ENCODE measurements around the gene SGSM1.

SGSM1 gene

DNA sequence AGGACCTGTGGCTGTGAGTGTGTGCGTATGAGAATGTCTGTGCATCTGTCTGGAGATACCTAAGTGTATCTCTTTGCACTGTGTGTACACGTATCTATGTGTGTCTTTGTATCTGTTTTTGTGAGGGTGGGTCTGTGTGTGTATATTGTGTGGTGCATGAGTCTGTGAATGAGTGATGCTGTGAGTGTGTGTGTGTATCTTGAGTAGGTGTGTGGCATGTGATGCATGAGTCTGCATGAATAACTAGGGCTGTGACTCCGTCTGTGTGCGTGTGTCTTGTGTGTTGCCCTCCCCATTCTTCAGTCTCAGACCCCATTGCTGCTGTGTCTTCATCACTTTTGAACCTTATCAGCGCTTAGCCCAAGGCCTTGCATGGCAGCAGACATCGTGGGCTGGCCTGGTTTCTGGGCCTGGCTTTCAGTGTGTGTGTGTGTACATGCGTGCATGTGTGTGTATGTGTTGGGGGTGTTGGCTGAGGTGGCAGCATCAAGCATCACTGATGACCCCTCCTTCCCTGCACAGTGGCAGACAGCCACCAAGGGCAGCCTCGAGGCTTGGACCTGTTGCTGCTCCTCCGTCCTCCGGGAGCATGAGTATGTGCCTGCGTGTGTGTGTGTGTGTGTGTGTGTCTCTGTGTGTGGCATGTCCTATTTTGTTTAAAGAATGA, 1.4 kb downstream of the SGSM1 start:
- DNase-seq = peak in 12 of 51 donors; percentile 6 to 41 (median 19)

DNA sequence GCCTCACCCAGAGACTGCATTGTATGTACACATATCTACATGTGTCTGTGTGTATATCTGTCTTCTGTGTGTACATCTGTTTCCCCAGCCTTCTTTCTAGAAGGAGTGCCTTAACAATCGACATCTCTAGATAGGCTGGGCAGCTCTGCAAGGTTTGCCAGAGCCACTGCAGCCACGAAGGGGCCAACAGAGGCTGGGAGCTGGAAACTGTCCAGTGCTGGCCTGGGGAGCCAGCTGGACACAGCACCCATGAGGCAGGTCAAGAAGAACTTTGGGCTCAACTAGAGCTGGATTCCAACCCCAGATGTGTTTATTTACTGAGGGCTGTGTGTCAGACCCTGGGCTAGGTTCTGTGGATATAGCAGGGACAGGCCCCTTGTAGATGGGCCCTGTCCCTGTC, 3.3 kb downstream of the SGSM1 start:
- peak in 18 of 51 donors; percentile 5 to 38 (median 26) for DNase-seq

DNA sequence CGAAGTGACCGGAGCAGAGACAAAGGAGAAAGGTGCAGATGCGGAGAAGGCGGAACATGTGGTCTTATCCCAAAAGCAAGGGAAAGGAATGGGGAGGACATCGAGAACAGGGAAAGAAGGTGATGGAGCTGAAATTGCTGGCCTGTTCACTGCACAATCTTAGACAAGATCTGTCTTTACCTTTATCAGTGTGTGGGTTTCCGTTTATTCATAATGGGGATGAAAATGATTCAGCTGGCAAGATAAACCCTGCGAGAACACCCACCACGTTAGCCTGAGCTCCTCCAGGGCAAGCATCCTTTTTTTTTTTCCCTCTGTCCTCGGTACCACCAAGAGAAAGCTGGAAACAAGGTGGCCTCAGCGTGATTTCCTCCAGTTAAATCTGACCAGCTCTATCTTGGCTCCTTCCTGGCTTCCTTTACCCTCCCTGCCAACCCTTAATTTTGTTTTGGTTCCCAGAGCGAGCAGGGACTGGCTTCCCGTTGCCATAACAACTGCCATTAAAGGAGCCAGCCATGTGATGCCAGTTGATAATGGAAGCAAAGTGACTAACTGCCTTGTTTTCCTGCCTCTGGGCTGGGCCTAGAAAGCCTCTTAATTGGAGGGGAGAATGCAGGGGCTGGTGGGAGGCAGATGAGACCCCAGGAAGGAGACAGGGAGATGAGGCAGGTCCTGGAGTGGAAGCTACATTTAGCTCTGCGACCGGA, 4.2 kb downstream of the SGSM1 start:
- peak in 43 of 51 donors; percentile 16 to 85 (median 50) for DNase-seq

DNA sequence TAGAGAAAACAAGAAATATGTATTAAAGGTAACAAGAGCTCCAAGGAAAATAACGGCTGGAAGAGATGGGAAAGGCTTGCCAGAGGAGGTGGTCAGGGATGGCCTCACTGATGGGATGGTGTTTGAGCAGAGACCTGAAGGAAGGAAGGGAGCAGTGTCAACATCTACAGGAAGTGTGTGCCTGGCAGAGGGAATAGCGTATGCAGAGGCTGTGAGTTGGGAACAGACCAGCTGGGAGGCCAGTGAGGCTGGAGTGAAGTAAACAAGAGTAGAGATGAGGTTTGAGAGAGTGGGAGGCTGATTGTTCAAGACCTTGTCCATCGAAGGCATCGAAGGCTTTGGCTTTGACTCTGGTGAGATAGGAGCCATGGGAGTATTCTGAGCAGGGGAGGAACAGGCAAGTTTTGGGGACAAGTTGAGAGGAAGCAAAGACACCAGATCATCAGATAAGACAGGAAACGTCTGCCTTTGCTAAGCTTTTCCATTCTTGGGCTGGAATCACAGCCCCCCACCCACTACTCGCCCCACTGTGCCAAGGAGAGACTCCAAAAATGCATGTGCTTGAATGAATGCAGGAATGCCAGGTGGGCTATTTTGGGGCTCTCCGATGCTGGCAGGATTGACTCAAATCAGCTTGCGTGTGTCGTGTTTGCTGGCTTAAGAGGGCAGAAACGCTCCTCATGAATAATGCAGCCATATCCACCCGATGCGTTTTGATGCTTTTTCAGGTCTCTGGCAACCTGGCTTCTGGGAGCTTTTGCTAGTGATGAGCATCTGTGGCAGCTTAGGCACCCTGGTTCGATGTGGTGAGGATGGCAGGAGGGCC, 7.2 kb downstream of the SGSM1 start:
- DNase-seq = no peak

DNA sequence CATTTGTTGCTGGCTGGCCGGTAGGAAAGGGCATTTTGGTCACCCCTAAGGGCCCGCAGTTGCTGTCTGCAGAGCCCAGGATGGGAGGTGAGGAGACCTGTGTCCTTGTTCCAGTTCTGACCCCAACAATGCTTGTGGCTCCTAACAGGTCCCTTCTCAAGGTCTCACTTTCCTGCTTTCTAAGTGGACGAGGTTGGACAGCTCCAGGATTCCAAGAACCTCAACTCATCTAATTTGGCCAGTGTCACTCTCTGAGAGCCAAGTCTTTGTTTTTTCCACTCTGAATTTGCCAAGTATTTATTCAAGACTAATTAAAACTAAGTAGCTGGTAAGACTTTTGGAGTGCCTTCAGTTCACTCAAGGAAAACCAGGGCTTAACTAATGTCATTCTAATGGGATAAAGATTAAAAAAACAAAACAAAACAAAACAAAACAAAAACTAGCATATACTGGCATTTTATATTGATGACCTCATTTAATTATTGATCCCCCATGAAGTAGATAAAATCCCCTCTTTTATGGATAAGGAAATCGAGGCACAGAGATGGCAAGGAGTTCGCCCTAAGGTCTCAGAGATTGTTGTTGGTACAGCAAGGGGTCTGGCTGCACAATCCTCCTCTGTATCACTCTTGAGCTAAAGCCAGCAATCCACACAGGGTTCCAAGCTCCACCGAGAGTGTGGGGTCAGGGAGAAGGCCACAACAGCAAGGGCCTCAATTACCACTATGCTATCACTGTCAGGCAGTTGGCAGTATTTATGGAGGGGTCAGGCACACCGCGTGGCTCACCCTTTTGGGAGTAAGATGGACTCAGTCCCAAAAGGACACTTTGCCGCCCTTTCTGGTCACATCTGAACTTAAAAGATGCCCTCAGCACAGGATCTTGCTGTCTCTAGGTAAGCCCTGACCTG, 8.1 kb downstream of the SGSM1 start:
- no peak for DNase-seq

DNA sequence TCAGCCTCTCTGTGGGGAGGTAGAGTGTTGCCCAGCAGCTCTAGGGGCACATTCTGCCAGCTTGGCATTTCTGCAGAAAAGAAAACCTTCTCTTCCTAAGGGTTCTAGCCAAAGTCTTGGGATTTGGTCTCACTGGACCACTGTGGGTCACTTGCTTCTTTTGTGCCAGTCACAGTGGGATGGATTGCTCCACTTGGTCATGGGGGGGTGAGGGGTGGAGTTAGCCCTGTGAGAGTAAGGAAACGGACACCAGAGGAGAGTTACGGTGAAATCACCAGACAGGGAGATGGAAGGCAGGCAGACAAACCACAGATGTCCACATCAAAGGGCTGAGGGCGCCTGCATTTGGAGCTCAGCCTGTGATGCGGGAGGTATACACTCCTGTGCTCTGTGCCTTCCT, 10.8 kb downstream of the SGSM1 start:
- peak in 13 of 51 donors; percentile 13 to 65 (median 36) for DNase-seq

DNA sequence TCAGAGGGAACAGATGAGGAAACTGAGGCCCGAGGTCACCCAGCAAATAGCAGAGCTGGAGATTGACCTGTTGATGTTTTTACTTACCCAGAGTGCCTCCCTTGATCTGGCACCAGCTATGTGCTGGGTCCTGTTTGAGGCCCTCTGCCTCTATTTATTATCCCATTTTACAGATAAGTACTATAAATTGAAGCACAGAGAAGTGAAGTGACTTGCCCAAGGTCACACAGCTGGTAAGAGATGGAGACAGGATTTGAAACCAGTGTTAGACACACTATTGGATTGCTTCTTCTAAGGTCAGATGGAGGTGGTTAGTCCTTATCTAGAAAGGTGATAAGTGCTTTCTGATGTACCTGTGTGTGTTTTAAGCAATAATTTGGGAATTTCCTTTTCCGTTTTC, 13.5 kb downstream of the SGSM1 start:
- no peak for DNase-seq

DNA sequence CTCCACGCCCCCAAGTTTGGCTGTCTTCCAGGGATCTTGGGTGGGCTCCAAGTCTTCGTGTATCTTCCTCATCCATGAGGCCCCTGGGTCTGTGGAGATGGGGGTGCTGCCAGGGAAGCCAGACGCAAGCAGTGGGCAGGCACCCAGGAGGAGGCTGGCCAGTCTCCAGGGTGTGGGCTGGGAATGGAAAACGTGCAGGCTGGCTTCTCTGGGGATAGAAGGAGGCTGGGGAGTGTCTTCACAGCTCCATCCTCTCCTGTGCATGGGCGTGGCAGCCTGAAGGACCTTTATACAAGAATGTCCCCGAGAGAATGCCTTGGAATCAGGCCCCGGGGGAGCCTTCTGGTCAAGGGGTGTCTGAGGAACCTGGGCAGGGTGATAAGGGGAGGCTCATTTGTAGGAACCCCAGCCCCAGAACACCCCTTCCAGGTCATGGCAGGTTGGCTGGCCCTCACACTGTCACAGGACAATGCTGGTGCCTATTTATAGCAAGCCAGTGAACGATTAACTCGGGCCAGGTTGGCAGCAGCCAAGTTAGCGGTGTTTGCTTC, 14.0 kb downstream of the SGSM1 start:
- DNase-seq = peak in 28 of 51 donors; percentile 10 to 72 (median 43)

DNA sequence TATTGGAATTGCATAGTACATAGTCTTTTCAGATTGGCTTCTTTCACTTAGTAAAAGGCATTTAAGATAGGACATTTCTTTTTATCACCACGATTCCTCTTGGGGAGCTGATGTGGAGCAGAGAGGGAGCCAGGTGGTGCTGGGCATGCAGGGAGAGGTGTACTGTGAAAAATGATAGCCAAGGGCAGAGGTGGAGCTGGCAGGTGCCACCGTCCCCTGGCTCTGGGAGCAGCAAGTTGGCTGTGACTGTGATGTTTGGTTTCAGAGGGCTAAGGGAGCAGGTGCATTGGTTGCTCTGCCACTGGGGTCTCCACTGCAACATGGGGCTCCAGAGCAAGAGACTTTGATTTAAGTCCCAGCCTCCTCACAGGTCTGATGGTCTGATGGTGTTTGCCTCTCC, 16.5 kb downstream of the SGSM1 start:
- no peak for DNase-seq

DNA sequence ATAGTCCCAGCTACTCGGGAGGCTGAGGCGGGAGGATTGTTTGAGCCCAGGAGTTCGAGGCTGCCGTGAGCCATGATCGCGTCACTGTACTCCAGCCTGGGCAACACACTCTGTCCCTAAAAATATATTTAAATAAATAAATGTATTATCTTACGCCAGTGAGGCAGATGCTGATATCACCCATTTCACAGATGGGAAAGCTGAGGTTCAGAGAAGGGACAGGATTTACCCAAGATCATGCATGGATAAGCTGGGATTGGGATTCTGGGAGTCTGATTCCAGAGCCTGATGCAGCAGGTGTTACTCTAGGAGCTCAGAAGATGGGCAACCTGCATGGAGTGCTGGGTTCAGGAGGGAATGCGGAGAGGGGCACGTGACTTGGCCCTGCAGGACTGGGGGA, 17.8 kb downstream of the SGSM1 start:
- no peak for DNase-seq

DNA sequence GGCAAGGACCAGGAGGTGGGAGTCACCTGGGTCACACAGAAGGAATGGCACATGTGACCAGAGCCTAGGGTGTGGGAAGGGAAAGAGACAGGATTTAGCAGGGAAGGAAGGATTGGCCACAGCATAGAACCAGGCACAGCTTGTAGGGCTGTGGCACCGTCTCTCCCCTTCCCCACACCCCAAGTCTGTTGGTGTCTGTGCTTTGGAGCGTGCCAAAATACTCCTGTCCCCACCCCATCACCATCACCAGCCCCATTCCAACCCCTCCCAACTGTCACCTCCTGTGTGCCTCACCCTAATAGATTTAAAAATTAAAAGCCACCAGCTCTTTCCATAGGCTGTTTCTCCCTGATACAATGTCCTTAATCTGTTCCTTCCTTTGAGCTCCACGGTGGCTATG, 18.2 kb downstream of the SGSM1 start:
- DNase-seq = no peak

DNA sequence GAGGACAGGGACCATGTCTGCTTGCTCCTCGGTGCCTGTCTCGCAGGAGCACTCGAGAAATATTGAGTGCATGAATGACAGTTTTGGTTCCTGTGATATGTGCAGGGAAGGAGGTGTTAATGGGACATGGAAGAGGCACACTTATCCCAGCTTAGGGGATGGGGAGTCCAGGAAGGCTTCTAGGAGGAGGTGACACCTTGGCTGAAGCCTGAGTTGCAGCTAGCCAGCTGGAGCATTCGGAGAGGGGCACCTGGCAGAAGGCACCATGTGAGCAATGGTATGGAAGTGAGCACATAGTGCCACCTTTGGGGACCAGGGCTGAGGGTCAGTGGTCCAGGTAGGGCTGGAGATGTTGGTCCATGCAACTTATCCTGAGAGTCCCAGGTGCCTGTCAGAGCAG, 18.9 kb downstream of the SGSM1 start:
- no peak for DNase-seq

DNA sequence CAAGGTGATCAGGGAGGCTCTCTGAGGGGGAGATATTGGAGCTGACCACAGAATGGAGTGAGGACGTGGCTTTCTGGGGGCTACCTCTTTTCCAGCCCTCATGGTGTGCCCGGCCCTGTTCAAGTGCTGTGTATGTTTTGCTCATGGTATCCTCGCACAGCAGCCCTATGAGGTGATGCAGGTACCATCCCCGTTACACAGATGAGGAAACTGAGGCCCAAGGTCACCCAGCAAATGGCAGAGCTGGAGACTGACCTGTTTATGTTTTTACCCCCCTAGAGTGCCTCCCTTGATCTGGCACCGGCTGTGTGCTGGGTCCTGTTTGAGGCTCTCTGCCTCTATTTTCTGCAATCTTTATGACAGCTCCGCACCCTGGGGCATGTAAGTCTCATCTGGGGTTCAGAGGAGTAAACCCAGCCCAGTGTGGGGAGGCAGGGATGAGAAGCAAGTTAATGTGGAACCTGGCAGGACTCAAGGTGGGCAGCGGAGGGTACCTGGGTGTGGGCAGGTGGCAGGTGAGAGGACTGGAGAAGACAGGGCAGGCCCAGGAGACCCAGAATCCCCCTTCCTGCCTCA, 20.8 kb downstream of the SGSM1 start:
- DNase-seq = no peak

DNA sequence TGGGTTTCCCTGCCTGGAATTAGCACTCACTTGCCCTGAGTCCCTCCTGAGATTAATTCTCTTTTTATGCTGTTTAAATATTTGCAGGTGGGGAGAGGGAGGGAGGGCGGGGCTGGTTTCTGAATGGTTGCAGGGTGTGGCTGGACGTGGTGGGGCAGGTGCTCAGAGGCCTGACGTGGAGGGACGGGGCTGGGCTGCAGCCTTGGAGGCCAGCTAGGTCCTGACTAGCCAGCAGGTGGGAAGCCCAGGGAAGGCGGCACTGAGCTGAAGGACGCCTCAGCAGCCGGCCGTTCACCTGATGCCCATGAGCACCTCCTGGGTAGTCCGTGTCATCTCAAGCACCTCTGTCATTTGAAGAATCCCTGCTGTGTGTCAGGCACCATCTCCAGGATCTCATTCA, 21.3 kb downstream of the SGSM1 start:
- no peak for DNase-seq

DNA sequence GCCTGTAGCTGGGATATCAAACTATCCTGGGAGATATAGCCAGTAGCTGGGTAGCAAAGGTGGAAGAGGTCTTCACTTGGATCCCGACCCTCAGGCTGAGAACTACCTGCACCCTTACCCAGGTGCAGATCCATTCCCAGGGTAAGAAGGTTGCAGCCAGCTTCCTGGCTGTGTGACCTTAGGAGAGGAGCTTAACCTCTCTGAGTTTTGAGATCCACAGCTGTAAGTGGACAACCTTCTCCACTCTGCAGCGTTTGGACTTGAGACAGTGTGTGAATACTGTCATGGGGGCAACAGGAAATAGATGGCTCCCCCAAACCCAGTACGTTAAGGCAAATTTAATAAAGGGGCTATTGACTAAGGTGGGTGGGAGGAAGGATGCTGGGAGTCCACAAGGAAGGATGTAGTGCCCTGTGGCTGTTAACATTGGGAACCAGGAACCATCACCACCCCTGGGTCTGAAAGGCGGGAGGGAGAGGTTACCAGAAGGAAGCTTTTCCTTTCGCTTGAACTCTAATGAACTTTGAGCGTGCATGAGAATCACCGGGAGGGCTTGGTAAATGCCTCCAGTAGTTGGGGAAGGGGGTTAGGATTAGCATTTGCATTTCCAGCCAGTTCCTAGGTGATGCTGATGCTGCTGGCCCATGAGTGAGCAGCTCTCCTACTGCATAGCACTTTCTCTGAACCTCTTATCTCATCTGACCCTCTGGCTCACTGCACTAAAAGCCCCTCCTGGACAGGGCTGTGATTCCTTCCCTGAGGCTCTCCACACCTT, 24.4 kb downstream of the SGSM1 start:
- no peak for DNase-seq

DNA sequence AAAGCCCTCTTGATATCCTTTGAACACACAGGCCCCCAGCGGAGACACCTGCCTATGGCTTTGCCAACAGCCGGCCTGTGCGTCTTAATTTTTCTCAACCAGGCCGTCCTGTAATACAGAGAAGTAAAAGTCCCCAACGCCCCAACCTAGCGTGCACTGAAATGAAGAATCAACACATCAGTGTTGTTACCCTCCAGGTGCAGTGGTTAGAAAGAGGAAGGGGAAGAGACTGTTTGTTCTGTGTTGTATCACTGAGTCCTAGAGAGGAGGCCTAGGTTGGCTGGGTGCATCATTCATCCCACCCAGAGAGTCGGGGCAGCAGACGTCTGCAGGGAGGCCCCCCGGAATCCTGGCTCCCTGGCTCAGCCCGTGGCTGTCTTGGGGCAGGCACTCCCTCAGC, 25.7 kb downstream of the SGSM1 start:
- DNase-seq = no peak

DNA sequence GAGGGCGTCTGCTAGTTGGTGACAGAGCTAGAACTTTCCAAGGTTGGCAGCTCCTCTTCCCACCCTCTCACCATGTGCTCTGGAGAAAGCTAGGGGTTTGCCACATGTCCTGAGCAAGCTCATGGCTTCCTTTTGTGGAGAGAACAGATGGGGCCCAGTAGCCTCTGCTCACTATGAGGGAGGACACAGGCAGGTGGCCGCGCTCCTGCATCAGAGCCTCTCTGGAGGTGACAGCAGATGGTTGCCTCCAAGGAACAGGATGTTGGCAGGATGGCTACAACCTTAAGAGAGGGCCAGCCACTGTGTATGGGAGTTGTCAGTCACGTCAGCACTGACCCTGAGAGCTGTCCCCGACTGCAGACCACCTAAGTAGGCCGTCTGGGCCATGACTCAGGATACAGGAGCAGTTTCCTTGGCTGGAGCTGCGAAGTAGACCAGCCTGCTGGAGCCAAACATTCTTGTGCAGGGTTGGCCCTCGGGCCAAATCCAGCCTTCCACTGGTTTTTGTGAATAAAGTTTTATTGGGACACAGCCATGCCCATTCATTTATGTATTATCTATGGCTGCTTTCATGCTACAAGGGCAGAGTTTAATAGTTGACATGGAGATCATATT, 28.0 kb downstream of the SGSM1 start:
- DNase-seq = no peak

DNA sequence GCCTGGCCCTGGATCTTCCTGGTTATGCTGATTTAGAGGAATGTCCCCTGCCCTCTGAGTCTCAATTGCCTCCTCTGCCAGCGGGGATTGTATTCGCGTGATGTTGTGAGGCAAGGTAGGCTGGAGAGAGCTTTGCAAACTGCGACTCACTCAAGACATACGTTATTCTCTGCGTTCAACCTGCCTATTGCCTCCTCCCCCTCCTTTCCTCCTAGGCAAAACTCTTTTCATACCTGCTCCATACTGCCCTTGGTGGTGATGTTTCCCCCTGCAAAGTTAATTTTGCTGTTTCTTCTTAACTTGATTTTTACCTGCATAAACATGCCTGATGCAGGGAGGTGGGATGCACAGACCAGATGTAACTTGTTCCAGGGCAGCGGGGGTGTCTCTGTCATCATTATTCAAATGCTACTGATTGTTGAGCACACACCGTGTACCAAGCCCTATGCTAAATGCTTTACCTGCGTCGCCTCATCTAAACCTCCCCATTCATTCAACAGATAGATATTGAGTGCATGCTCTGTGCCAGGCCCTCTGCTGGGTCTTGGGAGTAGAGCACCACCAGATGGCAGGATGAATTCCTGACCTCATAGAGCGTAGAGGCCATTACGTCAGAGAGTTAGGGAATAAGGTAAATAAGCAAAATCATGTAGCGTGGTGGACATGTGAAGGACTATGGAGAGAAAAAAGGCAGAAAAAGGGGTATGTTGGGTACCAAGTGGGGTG, 29.0 kb downstream of the SGSM1 start:
- peak in 1 of 51 donors; percentile 18 for DNase-seq

DNA sequence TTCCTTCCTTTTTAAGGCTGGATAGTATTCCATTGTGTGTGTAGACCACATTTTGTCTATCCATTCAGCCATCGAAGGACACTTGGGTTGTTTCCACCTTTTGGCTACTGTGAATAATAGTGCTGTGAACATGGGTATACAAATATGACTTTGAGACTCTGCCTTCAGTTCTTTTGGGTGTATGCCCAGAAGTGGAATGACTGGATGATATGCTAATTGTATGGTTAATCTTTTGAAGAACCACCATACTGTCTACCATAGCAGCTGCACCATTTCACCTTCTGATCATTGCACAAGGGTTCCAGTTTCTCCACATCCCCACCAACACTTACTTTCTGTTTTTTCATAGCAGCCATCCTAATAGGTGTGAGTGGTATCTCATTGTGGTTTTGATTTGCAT, 30.3 kb downstream of the SGSM1 start:
- no peak for DNase-seq

Measured in hypothalamus (tissue), 51 donors.